ENCODE data around the gene ZNF487. TPM values are rescaled to one million over a fixed set of nuclear protein-coding genes. Genes with fewer than 3 reads are reported as not detected.

Gene ZNF487
- total RNA-seq, 3 donors from 2014 or later, result 4.2 to 7.6 (median 7.5) TPM

GRCh38 chr10:43402176-43402575, 34.7 kb upstream of the ZNF487 start:
- intact Hi-C loops (cut with DNase I, micrococcal nuclease), result no loop called here
- TF ChIP-seq, protein P1, sequence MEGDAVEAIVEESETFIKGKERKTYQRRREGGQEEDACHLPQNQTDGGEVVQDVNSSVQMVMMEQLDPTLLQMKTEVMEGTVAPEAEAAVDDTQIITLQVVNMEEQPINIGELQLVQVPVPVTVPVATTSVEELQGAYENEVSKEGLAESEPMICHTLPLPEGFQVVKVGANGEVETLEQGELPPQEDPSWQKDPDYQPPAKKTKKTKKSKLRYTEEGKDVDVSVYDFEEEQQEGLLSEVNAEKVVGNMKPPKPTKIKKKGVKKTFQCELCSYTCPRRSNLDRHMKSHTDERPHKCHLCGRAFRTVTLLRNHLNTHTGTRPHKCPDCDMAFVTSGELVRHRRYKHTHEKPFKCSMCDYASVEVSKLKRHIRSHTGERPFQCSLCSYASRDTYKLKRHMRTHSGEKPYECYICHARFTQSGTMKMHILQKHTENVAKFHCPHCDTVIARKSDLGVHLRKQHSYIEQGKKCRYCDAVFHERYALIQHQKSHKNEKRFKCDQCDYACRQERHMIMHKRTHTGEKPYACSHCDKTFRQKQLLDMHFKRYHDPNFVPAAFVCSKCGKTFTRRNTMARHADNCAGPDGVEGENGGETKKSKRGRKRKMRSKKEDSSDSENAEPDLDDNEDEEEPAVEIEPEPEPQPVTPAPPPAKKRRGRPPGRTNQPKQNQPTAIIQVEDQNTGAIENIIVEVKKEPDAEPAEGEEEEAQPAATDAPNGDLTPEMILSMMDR (IDR thresholded peaks at IDR 0.05), result no peak
- Histone ChIP-seq H3K4me1 (ENCODE audit: low read depth) (peaks cover 71% of the 10 kb centered on the region), H3K36me3 (ENCODE audit: low read depth) (no peaks in the 10 kb centered on the region), H3K9me3 (no peaks in the 10 kb centered on the region), H3K4me3 (no peak overlapping the region)
- no peak for DNase-seq
- no peak for ATAC-seq

DNA sequence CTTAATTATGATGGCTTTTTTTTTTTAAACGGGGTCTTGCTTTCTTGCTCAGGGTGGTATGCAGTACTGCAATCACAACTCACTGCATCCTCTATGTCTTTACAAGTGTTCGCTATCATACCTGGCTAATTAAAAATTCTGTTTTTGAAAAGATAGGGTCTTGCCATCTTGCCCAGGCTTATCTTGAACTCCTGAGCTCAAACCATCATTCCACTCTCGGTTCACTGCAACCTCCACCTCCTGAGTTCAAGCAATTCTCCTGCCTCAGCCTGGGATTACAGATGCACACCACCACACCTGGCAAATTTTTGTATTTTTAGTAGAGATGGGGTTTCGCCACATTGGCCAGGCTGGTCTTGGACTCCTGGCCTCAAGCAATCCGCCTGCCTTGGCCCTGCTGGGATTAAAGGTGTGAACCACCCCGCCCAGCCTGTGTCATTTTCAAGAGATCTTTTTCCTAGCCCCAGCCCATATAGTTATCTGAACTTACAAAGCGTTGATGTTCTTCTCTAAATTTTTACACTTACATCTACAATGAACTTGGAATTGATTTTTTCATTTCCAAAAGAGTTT, 33.9 kb upstream of the ZNF487 start:
- no peak for ATAC-seq
- Histone ChIP-seq H3K9me3 (no peaks in the 10 kb centered on the region), H3K36me3 (ENCODE audit: low read depth) (no peaks in the 10 kb centered on the region), H3K4me1 (ENCODE audit: low read depth) (peaks cover 68% of the 10 kb centered on the region), H3K4me3 (no peak overlapping the region)
- intact Hi-C loops (cut with DNase I, micrococcal nuclease), result no loop called here
- DNase-seq, result peak in 2 of 3 donors; percentile 51 to 54
- TF ChIP-seq, protein P1 (IDR thresholded peaks at IDR 0.05), result no peak

DNA sequence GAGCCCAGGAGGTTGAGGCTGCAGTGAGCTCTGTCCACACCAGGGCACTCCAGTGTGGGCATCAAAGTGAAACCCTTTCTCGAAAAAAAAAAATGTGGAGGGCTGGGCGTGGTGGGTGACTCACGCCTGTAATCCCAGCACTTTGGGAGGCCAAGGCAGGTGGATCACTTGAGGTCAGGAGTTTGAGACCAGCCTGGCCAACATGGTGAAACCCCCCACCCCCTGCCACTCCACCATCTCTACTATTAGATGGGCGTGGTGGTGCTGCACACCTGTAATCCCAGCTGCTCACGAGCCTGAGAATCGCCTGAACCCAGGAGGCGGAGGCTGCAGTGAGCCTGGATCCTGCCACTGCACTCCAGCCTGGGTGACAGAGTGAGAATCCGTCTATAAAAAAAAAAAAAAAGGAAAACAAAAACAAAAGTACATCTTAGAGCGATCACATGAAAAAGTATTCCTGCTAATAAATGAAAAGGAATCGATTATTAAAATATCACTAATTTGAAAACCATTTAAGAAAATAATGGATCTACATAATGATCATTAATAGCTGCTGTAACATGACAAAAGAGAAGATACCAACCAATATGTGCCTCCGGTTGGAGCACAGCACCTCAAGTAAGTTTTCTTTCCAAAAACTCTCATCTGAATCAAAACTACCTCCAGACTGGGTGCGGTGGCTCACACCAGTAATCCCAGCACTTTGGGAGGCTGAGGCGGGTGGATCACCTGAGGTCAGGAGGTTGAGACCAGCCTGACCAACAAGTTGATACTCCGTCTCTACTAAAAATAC, 32.8 kb upstream of the ZNF487 start:
- TF ChIP-seq, protein P1 (IDR thresholded peaks at IDR 0.05), result no peak

GRCh38 chr10:43404704-43405084, 32.2 kb upstream of the ZNF487 start:
- no peak overlapping the region for H3K4me3 ChIP-seq
- H3K4me1 ChIP-seq (ENCODE audit: low read depth), result peaks cover 51% of the 10 kb centered on the region
- DNase-seq (no peak), ATAC-seq (no peak)
- H3K9me3 ChIP-seq, result no peaks in the 10 kb centered on the region
- no peaks in the 10 kb centered on the region for H3K36me3 ChIP-seq (ENCODE audit: low read depth)
- TF ChIP-seq, protein P1 (IDR thresholded peaks at IDR 0.05), result no peak
- intact Hi-C loops (cut with DNase I, micrococcal nuclease), result no loop called here

More for the DNA sequence above, 32.8 kb upstream of the ZNF487 start:
- H3K36me3 ChIP-seq (ENCODE audit: low read depth), result no peaks in the 10 kb centered on the region
- no peaks in the 10 kb centered on the region for H3K9me3 ChIP-seq
- DNase-seq (no peak), ATAC-seq (no peak)
- H3K4me1 ChIP-seq (ENCODE audit: low read depth), result peaks cover 57% of the 10 kb centered on the region
- no peak overlapping the region for H3K4me3 ChIP-seq
- intact Hi-C loops (cut with DNase I, micrococcal nuclease), result no loop called here

DNA sequence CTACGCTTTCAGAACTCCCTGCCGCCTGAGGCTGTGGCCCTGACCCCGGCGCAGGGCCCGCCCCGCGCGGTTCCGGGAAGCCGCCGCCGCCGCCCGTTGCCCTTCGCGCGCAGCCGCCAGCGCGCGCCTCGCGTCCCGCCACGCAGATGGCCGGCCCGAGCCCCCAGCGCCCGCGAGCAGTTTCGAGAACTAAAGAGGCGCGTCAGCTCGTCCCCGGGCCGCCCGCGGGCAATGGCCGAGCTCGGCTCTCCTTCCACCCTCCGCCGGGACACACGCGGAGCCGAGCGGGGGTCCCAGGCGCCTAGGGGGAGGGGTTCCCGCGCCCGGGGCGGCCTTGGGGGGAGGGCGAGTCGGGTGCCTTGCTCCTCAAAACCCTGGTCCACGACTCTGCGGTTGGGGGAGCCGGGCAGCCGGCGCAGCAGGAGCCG, 29.7 kb upstream of the ZNF487 start:
- Histone ChIP-seq H3K4me1 (ENCODE audit: low read depth) (peaks cover 41% of the 10 kb centered on the region), H3K9me3 (no peaks in the 10 kb centered on the region), H3K4me3 (peak overlapping the region; percentile 78), H3K36me3 (ENCODE audit: low read depth) (no peaks in the 10 kb centered on the region)
- DNase-seq (peak; percentile 71 to 80 (median 78)), ATAC-seq (peak; percentile 42)
- intact Hi-C loops (cut with DNase I, micrococcal nuclease), result no loop called here
- TF ChIP-seq, protein P1 (IDR thresholded peaks at IDR 0.05), result no peak
